ENCODE measurements around the gene ABHD12.
"Not testable (repeated sequence)": the region's sequence is repeated elsewhere in the genome, so short reads cannot be mapped to it uniquely, and the experiment has no call there.

The ABHD12 gene

DNA sequence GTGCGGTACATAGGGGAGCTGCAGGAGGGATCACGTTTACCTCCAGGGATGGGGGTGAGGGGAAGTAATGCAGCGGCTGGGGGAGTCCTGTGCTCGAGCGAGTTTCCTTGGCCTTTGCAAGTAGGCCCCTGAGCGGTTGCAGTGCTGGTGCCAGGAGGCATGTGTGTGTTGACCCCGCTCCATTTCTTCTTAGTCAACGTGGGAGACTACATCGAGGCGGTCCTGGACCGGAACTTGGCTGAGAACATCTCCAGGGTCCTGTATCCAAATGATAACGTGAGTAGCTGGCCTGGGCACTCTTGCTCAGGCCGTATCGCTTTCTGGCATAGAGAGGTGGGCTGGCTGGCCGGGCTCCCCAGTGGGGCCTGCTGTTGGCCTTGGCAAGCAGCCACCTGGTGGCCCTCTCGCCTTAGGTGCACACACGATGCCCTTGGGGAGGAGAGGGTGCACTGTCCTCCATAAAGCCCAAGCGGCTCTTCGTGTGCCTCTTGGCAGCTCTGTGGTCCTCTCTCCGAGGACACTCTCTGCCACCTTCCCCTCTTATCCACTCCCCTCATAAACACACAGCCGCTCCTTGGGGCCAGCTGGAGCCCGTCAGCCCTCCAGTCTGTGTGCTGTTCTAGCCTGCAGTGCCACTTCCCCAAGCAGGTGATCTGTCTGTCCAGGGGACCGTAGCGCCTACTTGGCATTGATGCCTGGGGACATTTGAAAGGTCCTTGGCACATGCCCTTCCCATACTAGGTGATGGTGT, 113.4 kb downstream of the ABHD12 start:
- DNase-seq (ENCODE audit: low read depth): no peak

- DNase-seq (ENCODE audit: low read depth): no peak
These were observed 114.0 kb downstream of the ABHD12 start for GRCh38 chr20:25276533-25277050.

- no peak for DNase-seq (ENCODE audit: low read depth)
These were observed 114.7 kb downstream of the ABHD12 start for GRCh38 chr20:25275813-25276532.

DNA sequence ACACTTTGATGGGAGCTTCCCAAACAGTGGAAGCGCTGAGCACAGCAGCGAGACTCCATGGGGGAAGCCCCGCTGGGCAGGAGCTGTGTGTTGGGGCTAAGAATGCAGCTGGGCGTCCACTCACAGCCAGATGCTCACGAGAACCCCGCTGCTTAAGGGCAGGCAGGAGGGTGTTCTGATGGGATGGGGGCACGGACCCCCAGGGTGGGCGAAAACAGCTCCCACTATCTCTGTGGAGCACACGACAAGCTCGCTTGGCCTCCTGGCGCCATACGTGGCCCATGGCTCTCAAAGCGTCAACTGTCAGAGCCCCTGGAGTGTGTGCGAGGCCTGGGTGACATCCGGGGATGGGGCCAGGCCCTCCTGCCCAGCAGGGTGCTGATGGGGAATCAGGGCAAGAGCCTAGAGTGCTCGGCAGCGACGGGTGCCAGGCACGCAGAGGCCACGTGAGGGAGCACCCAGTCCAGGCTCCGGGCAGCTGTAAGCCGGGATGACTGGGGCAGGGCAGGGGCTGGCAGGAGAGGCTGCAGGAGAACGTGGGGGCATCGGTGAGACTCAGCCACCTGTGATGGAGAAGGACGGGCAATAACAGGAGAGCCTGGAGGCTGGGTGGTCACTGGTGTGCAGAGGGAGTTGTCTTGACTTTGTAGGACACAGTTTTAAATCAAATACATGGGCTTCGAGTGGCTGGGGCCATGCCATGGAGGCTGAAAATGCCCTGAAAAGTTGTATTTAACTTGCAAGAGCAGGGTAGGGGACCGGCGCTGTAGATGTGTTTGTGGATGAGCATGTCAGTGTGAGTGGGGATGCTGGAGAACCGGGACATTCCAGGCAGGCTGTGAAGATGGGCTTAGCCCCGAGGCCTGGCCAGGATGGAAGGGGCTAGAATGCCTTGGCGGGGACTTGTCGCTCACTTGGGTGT, 115.5 kb downstream of the ABHD12 start:
- DNase-seq (ENCODE audit: low read depth): no peak

GRCh38 chr20:25274481-25274880, 116.2 kb downstream of the ABHD12 start:
- no peak for DNase-seq (ENCODE audit: low read depth)

GRCh38 chr20:25273541-25274358, 116.9 kb downstream of the ABHD12 start:
- DNase-seq (ENCODE audit: low read depth): no peak

- no peak for DNase-seq (ENCODE audit: low read depth)
These were observed 117.6 kb downstream of the ABHD12 start for GRCh38 chr20:25273046-25273445.

GRCh38 chr20:25272223-25273000, 118.2 kb downstream of the ABHD12 start:
- no peak for DNase-seq (ENCODE audit: low read depth)

GRCh38 chr20:25271486-25272222, 119.0 kb downstream of the ABHD12 start:
- DNase-seq (ENCODE audit: low read depth): no peak

DNA sequence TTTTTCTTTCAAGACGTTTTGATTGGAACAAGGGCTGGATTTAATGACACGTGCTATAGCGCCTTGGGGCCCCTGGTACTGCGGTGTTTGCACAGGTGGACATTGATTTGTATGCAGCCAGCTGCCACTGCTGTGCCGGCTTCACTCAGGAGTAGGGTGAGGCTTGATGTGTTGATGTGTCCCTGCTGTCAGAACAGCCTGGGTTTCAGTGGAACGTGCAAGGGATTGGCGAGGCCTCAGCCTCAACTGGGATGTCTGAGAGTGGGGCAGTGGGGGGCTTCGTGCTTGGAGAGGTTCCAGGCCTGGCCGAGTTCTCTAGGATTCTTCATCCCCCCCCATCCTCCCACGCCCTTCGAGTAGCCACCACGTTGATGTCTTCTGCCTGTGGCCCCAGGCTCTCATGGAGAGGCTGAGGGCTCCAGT, 119.8 kb downstream of the ABHD12 start:
- DNase-seq (ENCODE audit: low read depth): no peak

- DNase-seq (ENCODE audit: low read depth): no peak
These were observed 120.8 kb downstream of the ABHD12 start for GRCh38 chr20:25269833-25270170.

DNA sequence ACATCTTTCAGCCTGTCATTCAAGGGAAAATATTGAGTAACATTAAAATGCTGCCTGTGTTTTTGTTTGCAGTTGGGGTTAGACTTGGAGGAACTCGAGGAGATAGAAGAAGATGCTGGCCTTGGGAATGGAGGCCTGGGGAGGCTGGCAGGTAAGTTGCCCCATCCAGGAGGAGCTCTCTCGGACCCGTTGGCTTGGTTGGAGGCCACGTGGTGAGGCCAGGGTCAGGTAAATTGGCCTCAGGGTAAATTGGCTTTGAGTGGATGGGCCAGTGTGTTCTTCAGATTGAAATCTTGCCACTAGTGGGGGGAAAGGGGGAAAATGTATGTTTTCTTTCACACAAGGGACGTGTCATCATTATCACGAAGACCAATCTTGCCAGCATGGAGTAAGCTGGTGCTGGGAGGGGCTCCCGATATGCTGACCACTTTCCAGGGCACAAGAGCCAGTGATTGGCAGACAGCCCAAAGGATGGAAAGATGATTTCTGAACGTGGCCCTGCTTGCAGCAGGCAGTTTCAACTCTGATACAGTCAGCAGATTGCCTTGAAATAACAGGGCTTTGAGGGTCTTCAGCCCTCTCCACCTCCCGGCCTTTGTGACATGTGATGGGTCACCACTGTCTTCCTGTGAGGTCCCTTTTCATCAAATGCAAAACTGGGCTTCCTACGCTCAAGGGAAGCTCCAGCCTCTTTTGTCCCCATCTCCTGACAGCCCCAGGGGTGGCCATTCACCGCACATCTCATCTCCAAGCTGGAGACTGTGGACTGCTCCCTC, 121.4 kb downstream of the ABHD12 start:
- no peak for DNase-seq (ENCODE audit: low read depth)

DNA sequence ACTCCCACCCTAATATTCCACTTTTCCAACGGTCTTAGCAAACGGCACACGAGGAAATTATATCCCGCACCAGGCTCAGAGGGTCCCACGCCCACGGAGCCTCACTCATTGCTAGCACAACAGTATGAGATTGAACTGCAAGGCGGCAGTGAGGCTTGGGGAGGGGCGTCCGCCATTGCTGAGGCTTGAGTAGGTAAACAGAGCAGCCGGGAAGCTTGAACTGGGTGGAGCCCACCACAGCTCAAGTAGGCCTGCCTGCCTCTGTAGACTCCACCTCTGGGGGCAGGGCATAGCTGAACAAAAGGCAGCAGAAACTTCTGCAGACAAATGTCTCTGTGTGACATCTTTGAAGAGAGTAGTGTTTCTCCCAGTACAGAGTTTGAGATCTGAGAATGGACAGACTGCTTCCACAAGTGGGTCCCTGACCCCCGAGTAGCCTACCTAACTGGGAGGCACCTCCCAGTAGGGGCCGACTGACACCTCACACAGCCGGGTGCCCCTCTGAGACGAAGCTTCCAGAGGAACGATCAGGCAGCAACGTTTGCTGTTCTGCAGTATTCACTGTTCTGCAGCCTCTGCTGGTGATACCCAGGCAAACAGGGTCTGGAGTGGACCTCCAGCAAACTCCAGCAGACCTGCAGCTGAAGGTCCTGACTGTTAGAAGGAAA, 129.7 kb downstream of the ABHD12 start:
- DNase-seq (ENCODE audit: low read depth): not testable (repeated sequence)

DNA sequence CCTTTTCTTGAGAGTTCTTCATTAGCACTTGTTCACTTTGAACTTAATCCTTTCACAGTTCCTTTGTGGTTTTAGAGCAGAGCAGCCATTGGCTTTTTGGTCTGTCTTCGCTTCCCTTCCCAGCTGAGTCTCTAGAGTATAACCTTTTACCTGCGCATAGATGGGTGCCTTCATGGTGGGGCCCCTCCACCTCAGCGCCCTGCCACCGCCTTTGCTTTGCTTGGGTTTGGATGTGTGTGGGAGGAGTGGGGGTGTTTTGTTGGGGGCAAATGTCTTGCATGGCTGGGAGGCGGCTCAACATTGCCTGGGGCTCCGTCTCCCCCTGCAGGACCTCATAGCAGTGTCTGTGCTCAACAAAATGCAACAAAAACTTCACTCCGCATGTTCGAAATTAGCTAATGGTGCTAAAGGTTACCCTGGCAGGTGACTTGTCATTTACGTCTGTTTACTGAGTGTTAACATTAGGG, 130.8 kb downstream of the ABHD12 start:
- DNase-seq (ENCODE audit: low read depth): no peak

DNA sequence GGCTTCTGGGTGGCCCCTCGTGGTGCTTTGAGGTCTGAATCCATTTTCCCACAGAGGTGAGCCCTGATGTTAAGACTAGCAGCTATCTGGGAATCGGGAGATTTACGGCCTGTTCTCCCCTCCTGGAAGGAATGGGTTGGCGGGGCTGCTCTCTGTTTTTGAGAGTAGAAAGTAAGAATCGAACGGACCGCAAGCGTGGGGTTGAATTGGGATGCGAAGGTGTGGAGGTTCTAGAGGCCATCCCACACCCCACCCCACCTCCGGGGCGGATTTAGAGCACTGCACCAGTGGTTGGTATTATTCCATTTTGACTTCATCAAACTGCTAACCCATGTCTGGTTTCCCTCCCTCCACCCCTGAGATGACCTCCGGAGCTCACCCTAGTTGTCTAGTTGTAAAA, 131.3 kb downstream of the ABHD12 start:
- DNase-seq (ENCODE audit: low read depth): no peak

- DNase-seq (ENCODE audit: low read depth): no peak
These were observed 131.8 kb downstream of the ABHD12 start for GRCh38 chr20:25258828-25259227.

DNA sequence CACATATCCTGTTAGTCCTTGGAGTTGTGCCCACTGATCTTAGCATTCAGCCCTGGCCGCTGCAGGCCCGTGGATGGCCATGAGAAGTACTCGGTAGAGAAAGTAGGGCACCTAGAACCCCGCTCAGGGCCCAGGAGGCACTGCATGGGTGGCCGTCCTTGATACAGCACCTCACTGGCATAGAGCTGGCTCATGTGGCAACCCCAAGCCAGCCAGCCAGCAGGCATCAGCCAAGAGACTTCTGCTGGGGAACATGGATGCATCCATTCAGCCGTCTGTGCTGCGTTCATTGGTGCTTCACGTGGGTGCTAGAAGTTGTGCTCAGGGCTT, 132.2 kb downstream of the ABHD12 start:
- no peak for DNase-seq (ENCODE audit: low read depth)

GRCh38 chr20:25257756-25258475, 132.7 kb downstream of the ABHD12 start:
- no peak for DNase-seq (ENCODE audit: low read depth)

Measured in fibroblast of the conjunctiva (primary cell).